Astrocyte of the spinal cord (primary cell): ENCODE measurements around the gene IFIH1.

Source experiments
- DNase-seq: peaks from one replicate; pipeline ENCODE4 v3.0.0; 2011; ENCODE audit warnings: low read depth, low spot score
- H3K4me3 ChIP-seq: 2 replicates; pipeline ENCODE4 v1.5.1; 2011; ENCODE audit warnings: low read depth, mild to moderate bottlenecking, low read length, moderate library complexity
- CTCF ChIP-seq: IDR thresholded peaks from 2 replicates; pipeline ENCODE4 v1.5.1; 2012; ENCODE audit warnings: low read depth, mild to moderate bottlenecking, low read length, inconsistent platforms
- in situ Hi-C: cut with HindIII; loops from 2 replicates; pipeline ENCODE4 v1.10.0; 2017; ENCODE audit warnings: low sequenced_read_pairs

The IFIH1 gene

GRCh38 chr2:162234620-162235462 is 83.6 kb downstream of the IFIH1 start:
- in situ Hi-C loops = no loop called here
- no peak for TF ChIP-seq CTCF
- DNase-seq = no peak
- H3K4me3 ChIP-seq = no peak overlapping the region

DNA sequence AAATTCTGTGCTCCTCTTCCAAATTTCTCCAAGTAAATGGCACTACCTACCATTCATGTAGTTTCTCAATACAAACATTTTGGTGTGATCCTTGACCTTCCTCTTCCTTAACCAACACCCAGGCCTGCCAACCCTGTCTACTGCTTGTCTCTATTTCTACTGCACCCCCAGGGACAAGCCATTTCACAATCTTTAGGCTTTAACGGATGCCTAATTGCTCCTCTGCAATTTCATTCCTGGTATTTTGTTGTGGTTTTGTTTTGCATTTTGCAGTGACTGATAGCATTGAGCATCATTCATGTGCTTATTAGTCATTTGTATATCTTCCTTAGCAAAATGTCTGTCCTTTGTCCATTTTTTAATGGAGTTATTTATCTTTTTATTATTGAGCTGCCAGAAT is 85.3 kb downstream of the IFIH1 start:
- in situ Hi-C loops = no loop called here
- no peak overlapping the region for H3K4me3 ChIP-seq
- no peak for TF ChIP-seq CTCF
- no peak for DNase-seq

GRCh38 chr2:162232671-162233070 is 85.8 kb downstream of the IFIH1 start:
- DNase-seq = no peak
- in situ Hi-C loops = no loop called here
- no peak for TF ChIP-seq CTCF
- H3K4me3 ChIP-seq = no peak overlapping the region

DNA sequence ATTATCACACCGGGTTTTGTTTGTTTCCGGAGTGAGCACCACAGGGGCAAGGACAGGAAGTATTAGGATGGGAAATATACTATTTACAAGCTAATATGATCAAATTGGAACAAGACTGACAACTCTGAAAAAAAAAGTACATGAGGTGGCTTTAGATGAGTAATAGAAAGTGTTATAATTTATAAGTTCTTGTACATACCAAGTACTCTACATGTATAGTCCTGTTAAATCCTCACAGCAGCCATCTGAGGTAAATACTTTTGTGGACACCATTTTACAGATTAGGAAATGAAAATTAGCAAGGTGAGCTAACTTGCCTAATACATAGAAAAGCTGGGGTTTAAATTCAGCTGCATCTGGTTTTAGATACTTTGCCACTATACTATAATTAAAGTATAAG is 86.5 kb downstream of the IFIH1 start:
- H3K4me3 ChIP-seq = no peak overlapping the region
- in situ Hi-C loops = no loop called here
- DNase-seq = no peak
- TF ChIP-seq CTCF = no peak

GRCh38 chr2:162230761-162231160 is 87.7 kb downstream of the IFIH1 start:
- no peak for DNase-seq
- no peak for TF ChIP-seq CTCF
- in situ Hi-C loops = no loop called here
- H3K4me3 ChIP-seq = no peak overlapping the region

GRCh38 chr2:162226836-162227235 is 91.6 kb downstream of the IFIH1 start:
- DNase-seq = no peak
- H3K4me3 ChIP-seq = no peak overlapping the region
- in situ Hi-C loops = no loop called here
- no peak for TF ChIP-seq CTCF
